Measurements from ENCODE around the gene ELF2. TPM values are rescaled to one million over a fixed set of nuclear protein-coding genes. Genes with fewer than 3 reads are reported as not detected.
"Not testable (repeated sequence)": the region's sequence is repeated elsewhere in the genome, so short reads cannot be mapped to it uniquely, and the experiment has no call there.

The ELF2 gene
- total RNA-seq, 1 donor from 2014 or later: 52.8 TPM

DNA sequence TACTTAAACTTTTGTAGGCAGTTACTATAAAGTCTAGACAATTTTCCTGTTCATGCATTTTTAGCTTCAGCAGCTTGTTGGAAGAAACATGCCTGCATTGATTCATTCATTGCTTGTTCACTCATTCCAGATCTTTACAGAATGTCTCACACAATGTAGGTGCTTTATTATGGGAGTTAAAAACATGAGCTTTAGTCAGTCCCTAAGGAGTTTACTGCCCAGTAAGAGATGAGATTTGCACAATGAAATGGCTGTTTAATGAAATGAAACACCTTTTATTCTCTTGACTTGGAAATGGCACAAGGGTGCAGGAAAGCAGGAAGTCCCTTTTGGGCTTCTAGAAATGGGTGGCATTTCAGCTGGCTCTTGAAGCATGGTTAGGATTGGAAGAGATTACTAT lies 158.5 kb downstream of the ELF2 start:
- DNase-seq: no peak

DNA sequence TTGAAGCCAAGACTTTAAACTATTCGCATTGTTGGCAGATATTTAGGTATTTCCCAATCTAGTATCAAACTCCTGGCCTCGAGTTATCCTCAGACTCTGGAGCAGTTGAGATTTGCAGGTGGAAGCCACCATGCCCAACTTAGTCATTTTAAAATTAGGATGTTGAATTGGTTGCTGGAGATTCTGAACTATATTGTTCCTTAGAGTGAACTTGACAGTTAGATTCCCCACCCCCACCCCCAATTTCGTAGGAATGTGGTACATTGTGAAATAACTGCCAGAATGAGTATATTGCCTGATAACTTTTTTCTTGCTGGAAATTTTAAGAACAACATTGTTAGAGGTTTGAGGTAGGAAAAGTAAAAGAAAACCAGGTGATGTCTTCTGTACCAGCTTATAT lies 159.2 kb downstream of the ELF2 start:
- no peak for DNase-seq

DNA sequence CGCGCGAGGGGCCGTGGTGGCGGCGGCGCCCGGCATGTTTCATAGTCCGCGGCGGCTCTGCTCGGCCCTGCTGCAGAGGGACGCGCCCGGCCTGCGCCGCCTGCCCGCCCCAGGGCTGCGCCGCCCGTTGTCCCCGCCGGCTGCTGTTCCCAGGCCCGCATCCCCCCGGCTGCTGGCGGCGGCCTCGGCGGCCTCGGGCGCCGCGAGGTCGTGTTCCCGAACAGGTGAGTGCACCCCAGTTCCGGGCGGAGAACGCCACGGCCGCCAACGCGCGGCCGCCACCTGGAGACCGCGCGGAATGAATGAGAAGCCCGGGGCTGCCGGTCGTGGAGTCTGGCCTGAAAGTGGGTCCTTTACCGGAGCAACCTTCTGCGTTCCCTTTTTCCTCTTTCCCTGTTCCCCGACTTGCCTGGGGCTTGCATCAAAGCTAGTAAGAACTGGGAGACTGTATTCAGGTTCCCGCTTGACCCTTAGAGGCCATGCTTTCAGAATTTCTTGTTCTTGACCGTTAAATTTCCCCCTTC lies 161.0 kb downstream of the ELF2 start:
- DNase-seq: peak; percentile 47

DNA sequence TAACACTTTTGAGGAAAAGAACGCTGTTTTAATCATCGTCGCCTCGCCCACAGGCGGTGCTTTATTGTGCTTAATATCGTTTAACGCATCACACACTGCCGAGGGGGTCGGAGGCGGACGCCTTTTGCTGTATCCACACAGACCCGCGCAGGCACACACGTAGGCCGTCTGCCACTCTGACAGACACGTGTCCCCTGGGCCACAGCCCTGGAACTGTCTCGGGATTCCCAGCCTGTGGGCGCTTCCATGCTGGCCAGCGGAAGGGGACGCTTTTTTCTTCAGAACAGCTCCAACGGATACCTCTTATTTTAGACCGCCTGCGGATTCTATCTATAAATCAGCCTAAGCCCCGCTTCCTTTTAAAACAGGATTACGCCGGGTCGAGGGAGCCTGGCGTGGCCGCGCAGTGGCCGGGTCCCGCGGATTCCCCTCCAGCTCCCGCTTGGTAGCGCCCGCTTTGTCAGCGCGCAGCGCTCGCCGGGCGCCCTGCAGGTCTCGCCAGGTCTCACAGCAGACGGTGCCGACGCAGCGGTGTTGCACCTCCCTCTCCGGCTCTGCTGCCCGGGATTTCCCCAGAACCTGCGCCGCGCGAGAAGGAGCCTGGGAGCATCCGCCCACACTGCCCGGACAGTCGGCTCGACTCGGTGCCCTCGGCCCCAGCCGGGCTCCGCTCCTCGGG lies 161.6 kb downstream of the ELF2 start, which contains the start of gene NOCT:
Gene NOCT (plus strand): TSS at position 513 of the 679 bp plus-strand sequence. CDS start 201 bp downstream, outside the sequence.
- peak; percentile 96 for DNase-seq

DNA sequence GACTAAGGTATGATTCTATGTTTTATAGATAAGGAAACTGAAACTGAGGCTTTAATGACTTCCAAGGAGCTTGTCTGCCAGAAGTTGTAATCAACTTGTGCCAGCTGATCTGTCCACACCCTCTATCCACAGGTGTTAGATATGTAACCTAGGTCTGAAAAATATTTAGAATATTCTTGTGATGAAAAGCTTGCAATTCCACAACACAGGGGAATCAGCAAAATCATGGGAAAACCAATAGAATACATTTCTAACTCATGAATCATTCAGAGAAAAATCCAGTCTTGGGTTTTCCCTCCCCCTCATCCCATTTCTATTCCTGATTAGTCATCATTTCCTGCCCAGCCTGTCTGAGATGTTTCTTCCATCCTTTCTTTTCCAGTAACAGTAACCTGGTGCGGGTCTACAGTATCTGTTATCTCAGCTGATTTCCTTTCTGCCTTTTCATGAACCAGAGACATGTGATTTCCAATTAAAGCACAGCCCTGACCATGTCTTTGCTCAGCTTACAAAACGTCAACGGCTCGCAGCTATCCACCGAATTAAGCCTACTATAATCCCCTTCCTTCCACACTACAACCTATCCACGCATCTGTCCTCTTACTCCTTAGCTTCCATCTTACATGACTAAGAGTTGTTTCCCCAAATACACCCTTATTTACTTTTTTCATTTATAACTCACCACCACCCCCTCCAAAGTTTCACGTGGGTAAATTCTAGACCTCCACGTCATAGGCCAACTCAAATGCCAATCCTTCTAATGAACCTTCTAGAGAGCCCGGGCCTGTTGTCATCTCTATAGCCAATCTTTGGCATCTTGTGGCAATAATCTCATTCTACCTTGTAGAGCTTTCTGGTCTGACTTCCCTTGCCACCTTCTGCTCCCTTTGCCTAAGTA lies 162.4 kb downstream of the ELF2 start:
- DNase-seq: peak; percentile 93

DNA sequence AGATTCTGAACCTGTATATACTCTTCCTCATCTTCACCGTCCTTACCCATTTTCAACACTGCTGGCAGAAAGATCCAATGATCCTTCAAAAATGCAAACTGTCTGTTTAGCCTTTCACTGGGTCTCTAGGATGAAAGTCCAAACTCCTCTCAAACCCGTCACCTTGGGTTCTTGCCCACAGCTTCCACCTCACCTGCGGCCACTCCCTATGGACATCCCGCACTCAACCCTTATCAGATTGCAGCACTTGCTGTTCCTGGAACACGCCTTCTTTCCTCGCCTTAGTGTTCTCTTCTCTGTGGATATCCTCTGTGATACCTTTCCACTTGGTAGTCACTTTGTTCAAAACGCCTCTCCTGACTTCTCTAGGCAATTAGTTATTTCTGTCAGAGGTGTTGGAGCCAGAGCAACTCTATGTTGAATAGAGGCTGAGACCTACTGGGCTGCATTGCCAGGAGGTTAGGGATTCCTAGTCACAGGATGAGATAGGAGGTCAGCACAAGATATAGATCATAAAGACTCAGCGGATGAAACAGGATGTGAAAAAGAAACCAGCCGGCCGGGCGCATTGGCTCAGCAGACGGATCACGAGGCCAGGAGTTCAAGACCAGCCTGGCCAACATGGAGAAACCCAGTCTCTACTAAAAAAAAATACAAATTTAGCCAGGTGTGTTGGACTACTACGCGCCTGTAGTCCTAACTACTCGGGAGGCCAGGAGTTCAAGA lies 165.6 kb downstream of the ELF2 start:
- DNase-seq: no peak

DNA sequence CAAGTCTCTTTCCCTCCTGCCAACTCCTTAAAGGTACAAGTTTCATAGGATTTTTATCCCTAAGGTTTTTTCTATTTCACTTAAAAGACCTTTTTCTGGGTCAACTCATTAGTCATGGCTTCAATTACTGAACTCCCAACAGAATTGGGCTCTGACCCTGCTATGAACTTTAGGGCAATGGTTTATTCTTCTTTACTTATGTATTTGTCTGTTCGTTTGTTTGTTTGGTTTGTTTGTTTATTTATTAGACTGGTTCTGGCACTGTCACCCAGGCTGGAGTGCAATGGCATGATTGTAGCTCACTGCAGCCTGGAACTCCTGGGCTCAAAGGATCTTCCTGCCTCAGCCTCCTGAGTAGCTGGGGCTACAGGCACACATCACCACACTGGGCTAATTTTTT lies 167.3 kb downstream of the ELF2 start:
- DNase-seq: no peak

DNA sequence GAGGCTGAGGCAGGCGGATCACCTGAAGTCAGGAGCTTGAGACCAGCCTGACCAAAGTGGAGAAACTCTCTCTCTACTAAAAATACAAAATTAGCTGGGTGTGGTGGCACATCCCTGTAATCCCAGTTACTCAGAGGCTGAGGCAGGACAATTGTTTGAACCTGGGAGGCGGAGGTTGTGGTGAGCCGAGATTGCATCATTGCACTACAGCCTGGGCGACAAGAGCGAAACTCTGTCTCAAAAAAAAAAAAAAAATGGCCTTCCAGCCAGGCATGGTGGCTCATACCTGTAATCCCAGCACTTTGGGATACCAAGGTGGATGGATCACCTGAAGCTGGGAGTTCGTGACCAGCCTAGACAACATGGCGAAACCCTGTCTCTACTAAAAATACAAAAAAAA lies 168.7 kb downstream of the ELF2 start:
- DNase-seq: not testable (repeated sequence)

DNA sequence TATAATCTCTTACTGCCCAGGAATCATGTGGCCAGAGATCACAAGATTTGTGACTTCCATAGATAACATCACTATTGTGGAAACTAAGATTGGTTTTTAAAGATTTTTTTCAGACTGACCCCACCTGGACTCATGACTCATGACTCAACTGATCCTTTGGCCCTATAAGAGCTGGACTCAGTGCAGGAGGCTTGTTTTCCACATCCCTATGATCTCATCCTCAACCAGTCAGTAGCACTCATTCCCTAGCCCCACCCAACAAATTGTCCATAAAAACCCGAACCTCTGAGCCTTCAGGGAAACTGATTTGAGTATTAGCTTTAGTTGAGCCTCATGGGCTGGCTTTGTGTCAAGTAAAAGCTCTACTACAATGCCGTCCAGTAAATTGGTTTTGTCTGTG lies 169.4 kb downstream of the ELF2 start:
- DNase-seq: no peak

Other genes starting within 250 kb of the ELF2 start
- 18.5 and 27.6 TPM in 2 replicates for gene NOCT, start 161.4 kb downstream of the ELF2 start, total RNA-seq
- gene MGARP, start 103.0 kb upstream of the ELF2 start, total RNA-seq: 0.68 and 2.9 TPM in 2 replicates
- 23.7 and 34.6 TPM in 2 replicates for gene NAA15, start 124.3 kb upstream of the ELF2 start, total RNA-seq
- gene NDUFC1, start 125.3 kb upstream of the ELF2 start, total RNA-seq: 43.2 and 49.2 TPM in 2 replicates